ENCODE results near the gene NR2C1.

DNA sequence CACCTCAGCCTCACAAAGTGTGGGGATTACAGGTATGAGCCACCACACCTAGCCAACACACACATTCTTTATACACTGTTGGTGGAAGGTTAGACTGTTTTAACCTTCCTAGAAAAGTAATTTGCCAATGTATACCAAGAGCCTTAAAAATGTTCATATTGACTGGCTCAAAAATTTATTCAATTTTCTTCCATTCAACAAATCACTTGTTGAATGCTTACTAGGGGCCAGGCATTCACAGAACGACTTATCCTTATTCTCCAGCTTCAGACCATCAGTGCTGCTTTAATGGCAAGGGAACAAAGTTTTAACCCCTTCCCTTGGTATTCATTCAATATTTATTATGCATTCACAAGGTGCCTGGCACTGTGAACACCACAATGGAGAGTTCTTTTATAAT, 3.0 kb downstream of the NR2C1 start:
- TF ChIP-seq, protein P1, sequence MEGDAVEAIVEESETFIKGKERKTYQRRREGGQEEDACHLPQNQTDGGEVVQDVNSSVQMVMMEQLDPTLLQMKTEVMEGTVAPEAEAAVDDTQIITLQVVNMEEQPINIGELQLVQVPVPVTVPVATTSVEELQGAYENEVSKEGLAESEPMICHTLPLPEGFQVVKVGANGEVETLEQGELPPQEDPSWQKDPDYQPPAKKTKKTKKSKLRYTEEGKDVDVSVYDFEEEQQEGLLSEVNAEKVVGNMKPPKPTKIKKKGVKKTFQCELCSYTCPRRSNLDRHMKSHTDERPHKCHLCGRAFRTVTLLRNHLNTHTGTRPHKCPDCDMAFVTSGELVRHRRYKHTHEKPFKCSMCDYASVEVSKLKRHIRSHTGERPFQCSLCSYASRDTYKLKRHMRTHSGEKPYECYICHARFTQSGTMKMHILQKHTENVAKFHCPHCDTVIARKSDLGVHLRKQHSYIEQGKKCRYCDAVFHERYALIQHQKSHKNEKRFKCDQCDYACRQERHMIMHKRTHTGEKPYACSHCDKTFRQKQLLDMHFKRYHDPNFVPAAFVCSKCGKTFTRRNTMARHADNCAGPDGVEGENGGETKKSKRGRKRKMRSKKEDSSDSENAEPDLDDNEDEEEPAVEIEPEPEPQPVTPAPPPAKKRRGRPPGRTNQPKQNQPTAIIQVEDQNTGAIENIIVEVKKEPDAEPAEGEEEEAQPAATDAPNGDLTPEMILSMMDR (IDR thresholded peaks at IDR 0.05), result no peak
- no peak for TF ChIP-seq POLR2A (IDR thresholded peaks at IDR 0.05)
